ENCODE data around the gene NAGLU.

DNA sequence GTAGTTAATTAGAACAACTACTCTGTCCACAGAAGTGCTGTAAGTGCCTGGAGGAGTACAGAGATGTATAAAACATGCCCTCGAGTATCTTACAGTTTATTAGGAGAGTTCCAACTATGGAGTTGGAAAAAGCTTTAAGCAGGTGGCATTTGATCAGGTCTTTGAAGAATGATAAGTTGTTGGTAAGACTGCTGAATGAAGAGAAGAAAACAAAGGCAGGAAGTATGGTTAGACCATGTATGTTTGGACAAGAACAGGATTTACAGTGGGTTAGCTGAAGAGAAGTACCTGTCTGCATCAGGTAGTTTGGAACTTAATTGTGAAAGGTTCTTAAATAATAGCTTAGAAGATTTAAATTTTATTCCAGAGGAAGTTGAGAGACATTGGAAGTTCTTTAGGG, 48.0 kb upstream of the NAGLU start:
- no peak for TF ChIP-seq YY1 (IDR thresholded peaks at IDR 0.05; ENCODE audit: low read depth, low read length)
- TF ChIP-seq HDAC6 (IDR thresholded peaks at IDR 0.05; ENCODE audit: unreplicated experiment), result no peak
- no peak for TF ChIP-seq POLR2AphosphoS2 (IDR thresholded peaks at IDR 0.05; ENCODE audit: low read depth, low read length)
- TF ChIP-seq CTCF (IDR thresholded peaks at IDR 0.05 in 2 of 3, conservative IDR thresholded peaks at IDR 0.05 in 1 of 3; ENCODE audit: control insufficient read depth in 2 of 3, extremely low read depth in 1 of 3, insufficient read depth in 1 of 3, low read depth in 3 of 3, low read length in 3 of 3), result no peak

Data from GM12878 (cell line).